ENCODE results near the gene SKP2. TPM values are rescaled to one million over a fixed set of nuclear protein-coding genes. Genes with fewer than 3 reads are reported as not detected.

Gene SKP2
- 97.5 and 103 TPM in 2 replicates for total RNA-seq
- polyA plus RNA-seq = 55.5 and 64.6 TPM in 2 replicates

DNA sequence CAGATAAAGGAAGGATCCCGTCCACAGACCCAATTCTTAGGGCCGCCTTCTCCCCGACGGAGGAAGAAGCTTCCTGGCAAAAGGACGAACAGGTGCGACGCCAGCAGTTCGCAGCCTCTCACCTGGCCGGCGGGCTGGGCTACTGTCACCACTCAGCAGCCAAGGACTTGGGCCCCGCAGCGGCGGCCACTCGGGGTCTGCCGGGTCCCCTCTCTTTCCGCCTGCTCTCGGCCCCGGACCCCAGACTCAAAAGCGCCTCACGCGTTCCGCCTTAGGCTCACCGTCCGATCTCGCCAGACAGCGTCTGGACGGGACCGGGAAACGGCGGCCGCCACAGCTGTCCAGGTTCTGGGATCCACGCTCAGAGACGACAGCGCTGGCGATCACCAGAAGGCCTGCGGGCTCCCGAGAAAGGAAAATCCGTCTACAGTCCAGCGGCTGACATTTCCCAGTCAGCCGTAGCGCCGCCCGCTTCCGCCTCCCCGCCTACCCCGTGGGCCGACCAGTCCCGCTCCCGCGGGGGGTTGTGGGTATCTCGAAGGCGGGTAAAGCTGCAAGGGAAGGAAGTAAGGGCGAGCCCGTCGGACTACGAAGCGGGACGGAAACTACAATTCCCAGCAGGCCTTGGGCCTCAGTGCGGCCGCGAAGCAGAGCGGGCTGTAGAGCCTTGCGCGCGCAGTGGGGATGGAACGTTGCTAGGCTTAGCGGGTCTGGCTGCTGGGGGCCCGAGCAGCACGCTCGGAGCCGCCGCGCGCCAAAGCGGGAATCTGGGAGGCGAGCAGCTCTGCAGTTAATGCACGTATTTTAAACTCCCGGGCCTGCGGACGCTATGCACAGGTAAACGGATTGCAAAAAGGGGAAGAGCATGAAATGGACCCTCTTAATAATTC is at the start of gene SKP2, which contains the start of gene LMBRD2:
Gene SKP2 (plus strand): TSS at position 678 of the 890 bp plus-strand sequence. CDS start 152 bp downstream, at position 830.
Gene LMBRD2 (minus strand): TSS at position 454 of the 890 bp plus-strand sequence. CDS start 8,538 bp downstream, outside the sequence.
- Histone ChIP-seq H3K79me2 (peaks cover 70% of the 10 kb centered on the region), H3K27me3 (no peaks in the 10 kb centered on the region), H4K20me1 (ENCODE audit: insufficient read depth, poor library complexity, severe bottlenecking) (no peaks in the 10 kb centered on the region), H3K4me1 (ENCODE audit: insufficient read depth) (peaks cover 31% of the 10 kb centered on the region), H3K4me3 (peak within 1 kb of the TSS; percentile 42), H3K36me3 (replicated peaks; ENCODE audit: insufficient read depth, low read depth) (no peaks in the 10 kb centered on the region), H2AFZ (peak within 1 kb of the TSS; percentile 72), H3K9me2 (replicated peaks; ENCODE audit: insufficient read depth) (no peaks in the 10 kb centered on the region), H3K4me2 (peak within 1 kb of the TSS; percentile 90), H3K27ac (peak within 1 kb of the TSS; percentile 77), H3K9me3 (ENCODE audit: low read depth) (no peaks in the 10 kb centered on the region)
- DNase-seq (ENCODE audit: low spot score) = peak; percentile 98
- 2% methylated on average over 81 of the region's 81 CpGs for WGBS (ENCODE audit: low lambda C conversion rate, missing lambda C conversion rate)
- TF ChIP-seq EZH2 (IDR thresholded peaks at IDR 0.05; ENCODE audit: borderline replicate concordance) = no peak

DNA sequence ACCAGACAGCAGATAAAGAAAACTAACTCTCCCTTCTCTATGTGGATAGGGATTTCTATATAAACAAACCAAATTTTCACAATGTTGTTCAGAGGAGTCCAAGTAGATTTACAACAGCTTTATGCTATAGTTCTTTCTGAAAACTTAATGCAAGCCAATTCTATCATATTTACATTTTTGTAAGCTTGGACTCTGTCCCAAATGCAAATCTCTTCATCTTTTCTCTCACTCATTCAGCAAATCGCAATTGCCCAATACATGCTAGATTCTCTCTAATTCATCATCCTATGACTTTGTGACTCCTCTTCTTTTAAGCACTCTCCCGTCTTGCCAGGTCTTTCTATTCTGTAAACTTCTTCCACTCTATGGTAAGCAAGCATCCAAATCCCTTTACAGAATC is 46.1 kb upstream of the SKP2 start:
- 74% methylated on average over 2 of the region's 2 CpGs for WGBS (ENCODE audit: low lambda C conversion rate, missing lambda C conversion rate)
- H3K36me3 ChIP-seq (replicated peaks; ENCODE audit: insufficient read depth, low read depth) = peaks cover 1% of the 10 kb centered on the region
- no peak overlapping the region for H3K27ac ChIP-seq
- H2AFZ ChIP-seq = no peak overlapping the region
- H3K79me2 ChIP-seq = no peaks in the 10 kb centered on the region
- no peaks in the 10 kb centered on the region for H3K4me1 ChIP-seq (ENCODE audit: insufficient read depth)
- no peak overlapping the region for H3K4me2 ChIP-seq
- TF ChIP-seq, protein P1, sequence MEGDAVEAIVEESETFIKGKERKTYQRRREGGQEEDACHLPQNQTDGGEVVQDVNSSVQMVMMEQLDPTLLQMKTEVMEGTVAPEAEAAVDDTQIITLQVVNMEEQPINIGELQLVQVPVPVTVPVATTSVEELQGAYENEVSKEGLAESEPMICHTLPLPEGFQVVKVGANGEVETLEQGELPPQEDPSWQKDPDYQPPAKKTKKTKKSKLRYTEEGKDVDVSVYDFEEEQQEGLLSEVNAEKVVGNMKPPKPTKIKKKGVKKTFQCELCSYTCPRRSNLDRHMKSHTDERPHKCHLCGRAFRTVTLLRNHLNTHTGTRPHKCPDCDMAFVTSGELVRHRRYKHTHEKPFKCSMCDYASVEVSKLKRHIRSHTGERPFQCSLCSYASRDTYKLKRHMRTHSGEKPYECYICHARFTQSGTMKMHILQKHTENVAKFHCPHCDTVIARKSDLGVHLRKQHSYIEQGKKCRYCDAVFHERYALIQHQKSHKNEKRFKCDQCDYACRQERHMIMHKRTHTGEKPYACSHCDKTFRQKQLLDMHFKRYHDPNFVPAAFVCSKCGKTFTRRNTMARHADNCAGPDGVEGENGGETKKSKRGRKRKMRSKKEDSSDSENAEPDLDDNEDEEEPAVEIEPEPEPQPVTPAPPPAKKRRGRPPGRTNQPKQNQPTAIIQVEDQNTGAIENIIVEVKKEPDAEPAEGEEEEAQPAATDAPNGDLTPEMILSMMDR (IDR thresholded peaks at IDR 0.05; ENCODE audit: poor library complexity) = no peak
- TF ChIP-seq EZH2 (IDR thresholded peaks at IDR 0.05; ENCODE audit: borderline replicate concordance) = no peak
- no peak for TF ChIP-seq EZH2phosphoT487 (IDR thresholded peaks at IDR 0.05; ENCODE audit: low read depth, severe bottlenecking, unreplicated experiment)
- no peaks in the 10 kb centered on the region for H3K9me3 ChIP-seq (ENCODE audit: low read depth)
- H3K4me3 ChIP-seq = no peak overlapping the region
- H3K9me2 ChIP-seq (replicated peaks; ENCODE audit: insufficient read depth) = no peaks in the 10 kb centered on the region
- DNase-seq (ENCODE audit: low spot score) = no peak
- no peaks in the 10 kb centered on the region for H4K20me1 ChIP-seq (ENCODE audit: insufficient read depth, poor library complexity, severe bottlenecking)
- H3K27me3 ChIP-seq = no peaks in the 10 kb centered on the region

DNA sequence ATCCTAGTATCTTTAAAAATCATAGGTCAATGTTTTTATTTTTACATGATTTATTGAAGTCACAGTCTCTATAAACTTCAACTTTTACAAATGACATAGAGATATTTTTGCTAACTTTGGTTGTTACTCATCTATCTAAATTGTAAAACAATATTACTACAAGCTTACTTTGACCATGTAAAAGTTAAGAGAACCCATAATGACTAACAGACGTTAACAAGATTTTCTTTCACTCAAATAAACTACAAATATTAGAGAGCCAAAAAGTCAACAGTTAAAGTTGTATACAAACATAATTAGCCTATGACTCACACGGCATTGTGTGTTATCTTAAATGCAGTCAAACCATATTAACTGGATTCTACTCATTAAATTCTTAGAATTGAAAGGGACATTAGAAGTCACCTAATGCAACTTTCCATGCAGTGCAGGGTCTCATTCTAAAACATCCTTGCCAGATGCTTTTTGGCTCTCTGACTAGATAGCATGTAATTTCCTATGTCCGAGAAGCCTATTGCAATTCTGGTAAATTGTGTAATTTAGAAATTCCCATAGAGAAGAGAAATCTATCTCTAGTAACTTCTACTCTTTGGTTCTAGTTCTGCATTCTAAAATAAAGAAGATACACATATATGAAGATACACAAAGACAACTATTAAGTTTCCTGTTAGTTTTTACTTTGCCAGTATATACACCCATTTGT is 43.0 kb upstream of the SKP2 start:
- Histone ChIP-seq H3K27me3 (no peaks in the 10 kb centered on the region), H3K4me3 (no peak overlapping the region), H3K9me3 (ENCODE audit: low read depth) (no peaks in the 10 kb centered on the region), H3K79me2 (no peaks in the 10 kb centered on the region), H3K4me1 (ENCODE audit: insufficient read depth) (no peaks in the 10 kb centered on the region), H4K20me1 (ENCODE audit: insufficient read depth, poor library complexity, severe bottlenecking) (no peaks in the 10 kb centered on the region), H3K36me3 (replicated peaks; ENCODE audit: insufficient read depth, low read depth) (peaks cover 3% of the 10 kb centered on the region), H2AFZ (no peak overlapping the region), H3K9me2 (replicated peaks; ENCODE audit: insufficient read depth) (no peaks in the 10 kb centered on the region), H3K27ac (no peak overlapping the region), H3K4me2 (no peak overlapping the region)
- DNase-seq (ENCODE audit: low spot score) = no peak
- 44% methylated on average over 3 of the region's 3 CpGs for WGBS (ENCODE audit: low lambda C conversion rate, missing lambda C conversion rate)
- TF ChIP-seq EZH2 (IDR thresholded peaks at IDR 0.05; ENCODE audit: borderline replicate concordance) = no peak
- TF ChIP-seq, protein P1 (IDR thresholded peaks at IDR 0.05; ENCODE audit: poor library complexity) = no peak
- no peak for TF ChIP-seq EZH2phosphoT487 (IDR thresholded peaks at IDR 0.05; ENCODE audit: low read depth, severe bottlenecking, unreplicated experiment)

Measured in hepatocyte (in vitro differentiated cells).